Mesothelial cell of epicardium (in vitro differentiated cells): ENCODE data around the gene NRSN2. TPM values are rescaled to one million over a fixed set of nuclear protein-coding genes. Genes with fewer than 3 reads are reported as not detected.
A peak's percentile ranks its signal among the peaks of the same experiment; 100 is the strongest.

Experiments
- DNase-seq, 2 experiments: peaks; one replicate each; pipeline ENCODE4 v3.0.0; 2021; ENCODE audit warnings: low spot score in 2 of 2; ENCODE audit not compliant: unreplicated experiment in 2 of 2
- H3K27ac Mint-ChIP-seq: 2 replicates; pipeline ENCODE4 v1.8.0; 2021; ENCODE audit warnings: mixed read lengths
- H3K27me3 Mint-ChIP-seq: 2 replicates; pipeline ENCODE4 v1.8.0; 2021; ENCODE audit warnings: low read depth, mixed read lengths
- H3K36me3 Mint-ChIP-seq: 2 replicates; pipeline ENCODE4 v1.8.0; 2021; ENCODE audit warnings: mixed read lengths
- H3K4me1 Mint-ChIP-seq: 2 replicates; pipeline ENCODE4 v1.8.0; 2021; ENCODE audit warnings: mixed read lengths
- H3K4me3 Mint-ChIP-seq: 2 replicates; pipeline ENCODE4 v1.8.0; 2021; ENCODE audit warnings: mild to moderate bottlenecking, moderate library complexity, mixed read lengths
- H3K9me3 Mint-ChIP-seq: 2 replicates; pipeline ENCODE4 v1.8.0; 2021; ENCODE audit warnings: mixed read lengths
- total RNA-seq: library from RNA; stranded (reverse); gene quantifications from 3 replicates; pipeline ENCODE4 v1.2.1, GENCODE V29; 2021
- TF ChIP-seq, protein P1 (sequence below): fragments of 200-600 bp; sonication (generic); IDR thresholded peaks from one replicate; pipeline ENCODE4 v1.5.0; 2021; ENCODE audit warnings: antibody characterized with exemption; ENCODE audit not compliant: unreplicated experiment

The NRSN2 gene
- total RNA-seq, 1 donor from 2014 or later: 46.2 TPM

DNA sequence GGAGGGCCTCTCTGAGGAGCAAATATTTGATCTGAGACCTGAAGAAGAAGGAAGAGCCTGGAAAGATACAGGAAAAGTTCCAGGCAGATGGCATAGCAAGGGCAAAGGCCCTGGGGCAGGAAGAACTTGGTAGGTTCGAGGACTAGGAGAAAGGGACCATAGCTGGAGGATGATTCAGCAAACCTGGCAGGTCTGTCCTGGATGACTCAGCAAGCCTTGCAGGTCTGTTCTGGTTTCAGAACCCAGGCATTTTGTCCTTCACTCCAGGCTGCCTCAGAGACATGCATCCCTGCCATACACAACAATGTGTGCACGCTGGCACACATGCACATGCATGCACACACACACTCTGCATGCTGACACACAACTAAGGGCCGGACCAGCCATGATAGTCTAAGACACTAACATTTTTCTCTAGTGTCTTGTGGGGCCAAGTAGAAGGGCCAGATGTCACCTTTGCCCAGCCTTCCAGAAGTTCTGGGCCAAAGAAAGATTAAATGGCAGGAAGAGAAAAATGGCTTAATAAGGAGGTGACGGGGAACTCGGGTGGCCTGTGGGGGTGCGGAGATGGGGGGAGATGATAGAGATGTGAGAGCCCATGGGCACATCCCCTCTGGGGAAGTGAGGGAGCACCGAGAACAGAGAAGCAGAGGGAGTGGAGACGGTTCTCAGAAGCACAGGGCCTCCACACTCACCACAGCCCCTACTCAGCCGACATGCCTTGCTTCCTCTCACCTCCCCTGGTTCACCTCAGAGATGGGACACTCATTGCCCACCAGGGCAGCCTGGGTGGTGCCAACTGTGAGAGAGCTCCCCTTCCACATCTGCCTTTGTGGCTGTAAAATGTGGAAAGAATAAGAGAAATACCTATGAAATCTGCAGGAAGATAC is 18.2 kb downstream of the NRSN2 start:
- peaks cover 61% of the 10 kb centered on the region for H3K4me1 Mint-ChIP-seq
- H3K4me3 Mint-ChIP-seq: no peak overlapping the region
- no peaks in the 10 kb centered on the region for H3K36me3 Mint-ChIP-seq
- peak overlapping the region; percentile 79 for H3K27ac Mint-ChIP-seq
- no peak for DNase-seq
- TF ChIP-seq, protein P1, sequence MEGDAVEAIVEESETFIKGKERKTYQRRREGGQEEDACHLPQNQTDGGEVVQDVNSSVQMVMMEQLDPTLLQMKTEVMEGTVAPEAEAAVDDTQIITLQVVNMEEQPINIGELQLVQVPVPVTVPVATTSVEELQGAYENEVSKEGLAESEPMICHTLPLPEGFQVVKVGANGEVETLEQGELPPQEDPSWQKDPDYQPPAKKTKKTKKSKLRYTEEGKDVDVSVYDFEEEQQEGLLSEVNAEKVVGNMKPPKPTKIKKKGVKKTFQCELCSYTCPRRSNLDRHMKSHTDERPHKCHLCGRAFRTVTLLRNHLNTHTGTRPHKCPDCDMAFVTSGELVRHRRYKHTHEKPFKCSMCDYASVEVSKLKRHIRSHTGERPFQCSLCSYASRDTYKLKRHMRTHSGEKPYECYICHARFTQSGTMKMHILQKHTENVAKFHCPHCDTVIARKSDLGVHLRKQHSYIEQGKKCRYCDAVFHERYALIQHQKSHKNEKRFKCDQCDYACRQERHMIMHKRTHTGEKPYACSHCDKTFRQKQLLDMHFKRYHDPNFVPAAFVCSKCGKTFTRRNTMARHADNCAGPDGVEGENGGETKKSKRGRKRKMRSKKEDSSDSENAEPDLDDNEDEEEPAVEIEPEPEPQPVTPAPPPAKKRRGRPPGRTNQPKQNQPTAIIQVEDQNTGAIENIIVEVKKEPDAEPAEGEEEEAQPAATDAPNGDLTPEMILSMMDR: no peak
- no peaks in the 10 kb centered on the region for H3K27me3 Mint-ChIP-seq
- H3K9me3 Mint-ChIP-seq: no peaks in the 10 kb centered on the region

DNA sequence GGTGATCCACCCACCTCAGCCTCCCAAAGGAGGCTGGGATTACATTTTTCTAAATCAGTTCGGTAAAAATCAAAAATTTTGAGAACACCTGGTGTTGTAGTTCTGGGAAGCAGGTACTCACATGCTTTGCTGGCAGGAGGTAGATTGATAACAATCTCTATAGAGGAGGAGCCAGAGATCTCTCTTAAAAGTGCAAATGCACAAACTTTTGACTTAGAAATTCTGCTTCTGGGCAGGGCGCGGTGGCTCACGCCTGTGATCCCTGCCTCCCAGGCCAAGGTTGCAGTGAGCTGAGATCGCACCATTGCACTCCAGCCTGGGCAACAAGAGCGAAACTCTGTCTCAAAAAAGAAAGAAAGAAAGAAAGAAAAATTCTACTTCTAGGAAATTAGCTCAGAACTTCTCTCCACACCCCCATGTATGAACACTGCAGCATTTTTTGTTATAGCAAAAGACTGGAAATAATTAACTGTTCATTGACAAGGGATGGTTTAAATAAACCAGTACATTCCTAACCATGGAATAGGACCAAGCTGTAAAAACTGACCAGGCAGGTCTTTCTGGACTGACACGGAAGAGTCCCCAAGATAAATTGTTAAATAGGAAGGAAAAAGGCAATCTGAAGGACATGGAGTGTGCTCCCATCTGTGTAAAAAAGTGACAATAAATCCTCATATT is 19.3 kb downstream of the NRSN2 start:
- Mint-ChIP-seq H3K27ac (peak overlapping the region; percentile 82), H3K4me3 (peak overlapping the region; percentile 18), H3K4me1 (peaks cover 57% of the 10 kb centered on the region), H3K36me3 (no peaks in the 10 kb centered on the region), H3K9me3 (no peaks in the 10 kb centered on the region), H3K27me3 (no peaks in the 10 kb centered on the region)
- no peak for DNase-seq
- TF ChIP-seq, protein P1: no peak

DNA sequence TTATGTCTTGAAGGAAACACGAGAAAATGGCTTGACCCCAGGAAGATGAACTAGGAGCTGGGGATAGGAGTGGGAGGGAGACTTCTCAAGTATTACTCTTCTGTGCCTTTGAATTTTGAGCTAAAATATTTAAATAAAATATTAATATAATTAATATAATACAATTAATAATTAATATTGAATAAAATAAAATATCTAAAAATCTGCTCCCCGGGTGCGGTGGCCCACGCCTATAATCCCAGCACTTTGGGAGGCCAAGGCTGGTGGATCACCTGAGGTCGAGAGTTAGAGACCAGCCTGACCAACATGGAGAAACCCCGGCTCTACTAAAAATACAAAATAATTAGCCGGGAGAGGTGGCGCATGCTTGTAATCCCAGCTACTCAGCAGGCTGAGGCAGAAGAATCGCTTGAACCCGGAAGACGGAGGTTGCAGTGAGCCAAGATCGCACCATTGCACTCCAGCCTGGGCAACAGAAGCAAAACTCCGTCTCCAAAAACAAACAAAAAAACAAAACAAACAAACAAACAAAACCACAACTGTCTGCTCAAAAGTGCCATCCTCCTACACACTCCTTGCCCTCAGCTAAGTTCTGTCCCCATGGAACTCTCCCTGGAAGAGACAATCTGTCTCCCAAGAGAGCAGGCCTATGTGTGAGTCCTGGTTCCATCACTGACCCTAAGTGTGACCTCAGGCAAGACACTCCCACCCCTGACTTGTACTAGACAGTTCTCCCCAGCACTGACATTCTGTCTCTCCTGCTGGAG is 20.0 kb downstream of the NRSN2 start:
- Mint-ChIP-seq H3K36me3 (no peaks in the 10 kb centered on the region), H3K4me3 (no peak overlapping the region), H3K27ac (peak overlapping the region; percentile 82), H3K9me3 (no peaks in the 10 kb centered on the region), H3K27me3 (no peaks in the 10 kb centered on the region), H3K4me1 (peaks cover 57% of the 10 kb centered on the region)
- TF ChIP-seq, protein P1: no peak
- DNase-seq: no peak

DNA sequence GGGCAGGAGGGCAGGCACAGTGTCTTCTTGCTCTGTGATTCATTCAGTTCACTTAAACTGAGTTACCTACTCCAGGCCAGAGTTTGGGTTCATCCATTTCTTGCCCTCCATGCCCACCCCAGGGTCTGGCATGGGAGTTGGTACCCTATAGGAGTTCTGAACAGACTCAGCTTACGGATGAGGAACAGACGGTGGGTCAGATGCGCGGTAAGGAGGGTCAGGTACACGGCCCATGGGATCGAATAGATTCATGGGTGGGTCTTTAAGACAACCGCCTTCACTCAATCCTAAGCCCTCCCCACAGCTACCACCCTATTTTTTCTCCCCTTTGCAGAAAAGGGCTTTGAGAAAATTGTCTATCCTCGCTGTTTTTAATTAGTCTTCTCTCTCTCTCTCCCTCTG is 20.6 kb downstream of the NRSN2 start:
- no peaks in the 10 kb centered on the region for H3K36me3 Mint-ChIP-seq
- peaks cover 57% of the 10 kb centered on the region for H3K4me1 Mint-ChIP-seq
- H3K9me3 Mint-ChIP-seq: no peaks in the 10 kb centered on the region
- H3K4me3 Mint-ChIP-seq: no peak overlapping the region
- no peak for DNase-seq
- H3K27ac Mint-ChIP-seq: peak overlapping the region; percentile 77
- TF ChIP-seq, protein P1: no peak
- H3K27me3 Mint-ChIP-seq: no peaks in the 10 kb centered on the region

DNA sequence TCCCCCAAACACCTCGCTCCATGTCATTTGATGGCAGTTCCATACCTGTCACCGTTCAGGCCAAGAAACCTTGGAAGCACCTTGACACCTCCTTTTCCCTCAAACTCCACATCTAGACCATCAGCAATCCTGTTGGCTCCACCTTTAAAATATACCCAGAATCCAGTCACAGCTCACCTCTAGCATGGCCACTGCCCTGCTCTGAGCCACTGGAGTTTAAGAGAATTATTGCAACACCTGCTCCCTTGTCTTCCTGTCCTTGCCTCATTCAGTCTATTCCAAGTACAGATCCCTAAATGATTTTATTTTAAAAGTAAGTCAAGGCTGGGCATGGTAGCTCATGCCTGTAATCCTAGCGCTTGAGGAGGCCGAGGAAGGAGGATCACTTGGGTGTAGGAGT is 22.0 kb downstream of the NRSN2 start:
- peaks cover 54% of the 10 kb centered on the region for H3K4me1 Mint-ChIP-seq
- no peaks in the 10 kb centered on the region for H3K36me3 Mint-ChIP-seq
- no peaks in the 10 kb centered on the region for H3K27me3 Mint-ChIP-seq
- no peak overlapping the region for H3K4me3 Mint-ChIP-seq
- H3K27ac Mint-ChIP-seq: no peak overlapping the region
- TF ChIP-seq, protein P1: no peak
- DNase-seq: no peak
- H3K9me3 Mint-ChIP-seq: no peaks in the 10 kb centered on the region
